Measurements from ENCODE around the gene SMYD5.

Gene SMYD5

GRCh38 chr2:73244580-73244979 lies 30.5 kb downstream of the SMYD5 start:
- no peak overlapping the region for H3K4me3 ChIP-seq
- H3K27ac ChIP-seq = no peak overlapping the region
- peaks cover 0 to under 1% (median 0%) of the 10 kb centered on the region in 4 donors for H3K4me1 ChIP-seq
- TF ChIP-seq CTCF (IDR thresholded peaks at IDR 0.05) = no peak
- intact Hi-C loops (cut with DNase I; ENCODE audit: low total_unique reads) = no loop called here
- no peak for DNase-seq
- peaks cover 80 to 99% (median 90%) of the 10 kb centered on the region in 3 donors for H3K36me3 ChIP-seq
- H3K27me3 ChIP-seq = no peaks in the 10 kb centered on the region
- no peaks in the 10 kb centered on the region for H3K9me3 ChIP-seq

GRCh38 chr2:73246850-73247249 lies 32.8 kb downstream of the SMYD5 start:
- intact Hi-C loops (cut with DNase I; ENCODE audit: low total_unique reads) = no loop called here
- no peak for TF ChIP-seq CTCF (IDR thresholded peaks at IDR 0.05)
- no peaks in the 10 kb centered on the region for H3K27me3 ChIP-seq
- H3K4me1 ChIP-seq = no peaks in the 10 kb centered on the region
- H3K4me3 ChIP-seq = no peak overlapping the region
- no peak for DNase-seq
- no peaks in the 10 kb centered on the region for H3K9me3 ChIP-seq
- peaks cover 89 to 100% (median 99%) of the 10 kb centered on the region in 3 donors for H3K36me3 ChIP-seq
- H3K27ac ChIP-seq = no peak overlapping the region

- TF ChIP-seq CTCF (IDR thresholded peaks at IDR 0.05) = no peak
Measured at GRCh38 chr2:73249636-73250035, 35.6 kb downstream of the SMYD5 start.

GRCh38 chr2:73250872-73251846 lies 37.1 kb downstream of the SMYD5 start:
- no peak for TF ChIP-seq CTCF (IDR thresholded peaks at IDR 0.05)
- H3K36me3 ChIP-seq = peaks cover 72 to 93% (median 85%) of the 10 kb centered on the region in 3 donors
- intact Hi-C loops (cut with DNase I; ENCODE audit: low total_unique reads) = no loop called here
- no peak overlapping the region for H3K4me3 ChIP-seq
- H3K4me1 ChIP-seq = no peaks in the 10 kb centered on the region
- no peak for DNase-seq
- no peaks in the 10 kb centered on the region for H3K9me3 ChIP-seq
- H3K27me3 ChIP-seq = no peaks in the 10 kb centered on the region
- no peak overlapping the region for H3K27ac ChIP-seq

More at GRCh38 chr2:73249636-73250035, 35.6 kb downstream of the SMYD5 start:
- Histone ChIP-seq H3K9me3 (no peaks in the 10 kb centered on the region), H3K36me3 (peaks cover 85 to 100% (median 95%) of the 10 kb centered on the region in 3 donors), H3K27ac (no peak overlapping the region), H3K4me1 (no peaks in the 10 kb centered on the region), H3K27me3 (no peaks in the 10 kb centered on the region), H3K4me3 (no peak overlapping the region)
- intact Hi-C loops (cut with DNase I; ENCODE audit: low total_unique reads) = no loop called here
- DNase-seq = peak in 1 of 2 donors; percentile 51

GRCh38 chr2:73252238-73253027 lies 38.4 kb downstream of the SMYD5 start:
- intact Hi-C loops (cut with DNase I; ENCODE audit: low total_unique reads) = no loop called here
- peaks cover 59 to 80% (median 72%) of the 10 kb centered on the region in 3 donors for H3K36me3 ChIP-seq
- TF ChIP-seq CTCF (IDR thresholded peaks at IDR 0.05) = no peak
- no peak for DNase-seq
- H3K27ac ChIP-seq = no peak overlapping the region
- H3K9me3 ChIP-seq = no peaks in the 10 kb centered on the region
- H3K4me1 ChIP-seq = no peaks in the 10 kb centered on the region
- no peak overlapping the region for H3K4me3 ChIP-seq
- no peaks in the 10 kb centered on the region for H3K27me3 ChIP-seq
